ENCODE measurements around the gene RACK1. TPM values are rescaled to one million over a fixed set of nuclear protein-coding genes. Genes with fewer than 3 reads are reported as not detected.
"Not testable (repeated sequence)": the region's sequence is repeated elsewhere in the genome, so short reads cannot be mapped to it uniquely, and the experiment has no call there.

RACK1 gene
- total RNA-seq, 2 donors from 2014 or later: 713 to 792 TPM

GRCh38 chr5:181221792-181222629 is 21.7 kb downstream of the RACK1 start:
- peak; percentile 62 to 67 for ATAC-seq
- intact Hi-C loops (cut with DNase I): loop anchor here (1.0 to 2.0 kb wide), 3 partner anchors 23 to 31 kb away; no protein-coding TSS in a partner anchor
- peak; percentile 90 for DNase-seq

- no peak for ATAC-seq
- no peak for DNase-seq
Observed at GRCh38 chr5:181221105-181221791, 22.5 kb downstream of the RACK1 start.

GRCh38 chr5:181220178-181220515 is 23.6 kb downstream of the RACK1 start:
- intact Hi-C loops (cut with DNase I): no loop called here
- no peak for ATAC-seq
- DNase-seq: no peak

More at GRCh38 chr5:181221105-181221791, 22.5 kb downstream of the RACK1 start:
- intact Hi-C loops (cut with DNase I): no loop called here

GRCh38 chr5:181219262-181220177 is 24.2 kb downstream of the RACK1 start:
- intact Hi-C loops (cut with DNase I): no loop called here
- no peak for DNase-seq
- no peak for ATAC-seq

- intact Hi-C loops (cut with DNase I): no loop called here
- ATAC-seq (no peak), DNase-seq (no peak)
Observed at GRCh38 chr5:181218795-181219124, 24.9 kb downstream of the RACK1 start.

- ATAC-seq (peak in 1 of 2 donors; percentile 1), DNase-seq (no peak)
- intact Hi-C loops (cut with DNase I): no loop called here
Observed at GRCh38 chr5:181217803-181218062, 26.0 kb downstream of the RACK1 start.

- ATAC-seq (peak; percentile 31 to 45), DNase-seq (peak; percentile 61)
- intact Hi-C loops (cut with DNase I): no loop called here
Observed at GRCh38 chr5:181217111-181217802, 26.4 kb downstream of the RACK1 start.

- DNase-seq (no peak), ATAC-seq (no peak)
- intact Hi-C loops (cut with DNase I): no loop called here
Observed at GRCh38 chr5:181215997-181216989, 27.4 kb downstream of the RACK1 start.

GRCh38 chr5:181214249-181214648 is 29.5 kb downstream of the RACK1 start:
- ATAC-seq; intact Hi-C loops (cut with DNase I); DNase-seq: not testable (repeated sequence)

- intact Hi-C loops (cut with DNase I): no loop called here
- ATAC-seq: no peak
- no peak for DNase-seq
Observed at GRCh38 chr5:181212934-181213333, 30.8 kb downstream of the RACK1 start.

- intact Hi-C loops (cut with DNase I): no loop called here
- DNase-seq: no peak
- ATAC-seq: peak in 1 of 2 donors; percentile 19
Observed at GRCh38 chr5:181212080-181212479, 31.6 kb downstream of the RACK1 start.

- DNase-seq (no peak), ATAC-seq (no peak)
- intact Hi-C loops (cut with DNase I): no loop called here
Observed at GRCh38 chr5:181211208-181211607, 32.5 kb downstream of the RACK1 start.

- not testable (repeated sequence) for ATAC-seq
Observed at GRCh38 chr5:181210698-181211097, 33.0 kb downstream of the RACK1 start.

GRCh38 chr5:181210148-181210547 is 33.6 kb downstream of the RACK1 start:
- intact Hi-C loops (cut with DNase I): not testable (repeated sequence)

More at GRCh38 chr5:181210698-181211097, 33.0 kb downstream of the RACK1 start:
- DNase-seq; intact Hi-C loops (cut with DNase I): not testable (repeated sequence)

GRCh38 chr5:181209006-181209405 is 34.7 kb downstream of the RACK1 start:
- intact Hi-C loops (cut with DNase I): not testable (repeated sequence)

More at GRCh38 chr5:181210148-181210547, 33.6 kb downstream of the RACK1 start:
- ATAC-seq, DNase-seq: not testable (repeated sequence)

GRCh38 chr5:181207960-181208253 is 35.8 kb downstream of the RACK1 start:
- intact Hi-C loops (cut with DNase I): no loop called here
- ATAC-seq: no peak
- DNase-seq: no peak

More at GRCh38 chr5:181209006-181209405, 34.7 kb downstream of the RACK1 start:
- not testable (repeated sequence) for DNase-seq, ATAC-seq

- peak; percentile 38 to 59 for ATAC-seq
- intact Hi-C loops (cut with DNase I): no loop called here
- peak; percentile 81 for DNase-seq
Observed at GRCh38 chr5:181207214-181207959, 36.3 kb downstream of the RACK1 start.
